Duodenal mucosa (tissue), 2 donors: ENCODE data around the gene ZNF462.
"Not testable (repeated sequence)": the region's sequence is repeated elsewhere in the genome, so short reads cannot be mapped to it uniquely, and the experiment has no call there.

ENCODE experiments used
- H3K27ac ChIP-seq: one replicate; pipeline ENCODE4 v1.7.0; 2013; ENCODE audit warnings: low read depth, low read length
- H3K27me3 ChIP-seq, 2 donors: one replicate each; pipeline ENCODE4 v1.7.0; 2013; ENCODE audit warnings: low read length in 2 of 2, control low read depth in 1 of 2; ENCODE audit not compliant: insufficient read depth in 2 of 2, control insufficient read depth in 1 of 2
- H3K36me3 ChIP-seq, 2 donors: one replicate each; pipeline ENCODE4 v1.7.0; 2013; ENCODE audit warnings: low read length in 2 of 2, control low read depth in 1 of 2; ENCODE audit not compliant: insufficient read depth in 2 of 2, control insufficient read depth in 1 of 2
- H3K4me1 ChIP-seq, 2 donors: one replicate each; pipeline ENCODE4 v1.7.0; 2013; ENCODE audit warnings: low read length in 2 of 2, control low read depth in 1 of 2; ENCODE audit not compliant: insufficient read depth in 2 of 2, control insufficient read depth in 1 of 2
- H3K4me3 ChIP-seq, 2 donors: one replicate each; pipeline ENCODE4 v1.7.0; 2013; ENCODE audit warnings: low read length in 2 of 2, low read depth in 1 of 2
- H3K9ac ChIP-seq, 2 donors: one replicate each; pipeline ENCODE4 v1.7.0; 2013; ENCODE audit warnings: low read length in 2 of 2, low read depth in 1 of 2
- H3K9me3 ChIP-seq, 2 donors: one replicate each; pipeline ENCODE4 v1.7.0; 2013; ENCODE audit warnings: low read length in 2 of 2, control low read depth in 1 of 2; ENCODE audit not compliant: control insufficient read depth in 1 of 2

ZNF462 gene

GRCh38 chr9:106970219-106970975 is 107.4 kb downstream of the ZNF462 start:
- Histone ChIP-seq H3K27me3 (no peaks in the 10 kb centered on the region), H3K4me1 (no peaks in the 10 kb centered on the region), H3K9ac (no peak overlapping the region), H3K27ac (no peak overlapping the region), H3K4me3 (no peak overlapping the region), H3K9me3 (no peaks in the 10 kb centered on the region), H3K36me3 (peaks cover 17 to 19% of the 10 kb centered on the region in 2 donors)

GRCh38 chr9:106970976-106971457 is 108.1 kb downstream of the ZNF462 start:
- Histone ChIP-seq H3K27me3 (no peaks in the 10 kb centered on the region), H3K36me3 (peaks cover 21 to 24% of the 10 kb centered on the region in 2 donors), H3K9ac (no peak overlapping the region), H3K4me3 (no peak overlapping the region), H3K4me1 (no peaks in the 10 kb centered on the region), H3K27ac (no peak overlapping the region), H3K9me3 (no peaks in the 10 kb centered on the region)

- no peak overlapping the region for H3K9ac ChIP-seq
- H3K4me3 ChIP-seq = no peak overlapping the region
- H3K27me3 ChIP-seq = no peaks in the 10 kb centered on the region
- no peaks in the 10 kb centered on the region for H3K4me1 ChIP-seq
- no peak overlapping the region for H3K27ac ChIP-seq
- peaks cover 25 to 35% of the 10 kb centered on the region in 2 donors for H3K36me3 ChIP-seq
- H3K9me3 ChIP-seq = no peaks in the 10 kb centered on the region
These were observed 109.1 kb downstream of the ZNF462 start for GRCh38 chr9:106972082-106972481.

- Histone ChIP-seq H3K4me3 (no peak overlapping the region), H3K4me1 (no peaks in the 10 kb centered on the region), H3K27me3 (no peaks in the 10 kb centered on the region), H3K9me3 (no peaks in the 10 kb centered on the region), H3K36me3 (peaks cover 27 to 45% of the 10 kb centered on the region in 2 donors), H3K27ac (no peak overlapping the region), H3K9ac (no peak overlapping the region)
These were observed 111.4 kb downstream of the ZNF462 start for GRCh38 chr9:106974341-106974740.

- peaks cover 27 to 45% of the 10 kb centered on the region in 2 donors for H3K36me3 ChIP-seq
- no peak overlapping the region for H3K9ac ChIP-seq
- no peak overlapping the region for H3K4me3 ChIP-seq
- H3K27ac ChIP-seq = no peak overlapping the region
- no peaks in the 10 kb centered on the region for H3K9me3 ChIP-seq
- no peaks in the 10 kb centered on the region for H3K27me3 ChIP-seq
- no peaks in the 10 kb centered on the region for H3K4me1 ChIP-seq
These were observed 113.8 kb downstream of the ZNF462 start for GRCh38 chr9:106976772-106977171.

GRCh38 chr9:106980551-106981101 is 117.7 kb downstream of the ZNF462 start:
- Histone ChIP-seq H3K9ac (no peak overlapping the region), H3K9me3 (no peaks in the 10 kb centered on the region), H3K27me3 (no peaks in the 10 kb centered on the region), H3K36me3 (peaks cover 8 to 40% of the 10 kb centered on the region in 2 donors), H3K4me3 (no peak overlapping the region), H3K4me1 (no peaks in the 10 kb centered on the region), H3K27ac (no peak overlapping the region)

- H3K9me3 ChIP-seq = no peaks in the 10 kb centered on the region
- H3K9ac ChIP-seq = no peak overlapping the region
- H3K4me3 ChIP-seq = no peak overlapping the region
- H3K27ac ChIP-seq = no peak overlapping the region
- no peaks in the 10 kb centered on the region for H3K27me3 ChIP-seq
- no peaks in the 10 kb centered on the region for H3K4me1 ChIP-seq
- H3K36me3 ChIP-seq = peaks cover 6 to 31% of the 10 kb centered on the region in 2 donors
These were observed 118.7 kb downstream of the ZNF462 start for GRCh38 chr9:106981396-106982287.

GRCh38 chr9:106982636-106983035 is 119.7 kb downstream of the ZNF462 start:
- Histone ChIP-seq H3K9me3 (no peaks in the 10 kb centered on the region), H3K27me3 (no peaks in the 10 kb centered on the region), H3K9ac (no peak overlapping the region), H3K36me3 (peaks cover 0 to 21% of the 10 kb centered on the region in 2 donors), H3K4me1 (no peaks in the 10 kb centered on the region), H3K27ac (no peak overlapping the region), H3K4me3 (no peak overlapping the region)

- Histone ChIP-seq H3K4me1 (no peaks in the 10 kb centered on the region), H3K9me3 (no peaks in the 10 kb centered on the region), H3K27me3 (no peaks in the 10 kb centered on the region), H3K4me3 (no peak overlapping the region), H3K36me3 (peaks cover 0 to 19% of the 10 kb centered on the region in 2 donors), H3K27ac (no peak overlapping the region), H3K9ac (no peak overlapping the region)
These were observed 120.4 kb downstream of the ZNF462 start for GRCh38 chr9:106983346-106983745.

- not testable (repeated sequence) for H3K36me3 ChIP-seq, H3K27me3 ChIP-seq, H3K9ac ChIP-seq, H3K27ac ChIP-seq, H3K9me3 ChIP-seq, H3K4me3 ChIP-seq, H3K4me1 ChIP-seq
These were observed 126.9 kb downstream of the ZNF462 start for GRCh38 chr9:106989904-106990303.
